HEK293T (cell line): ENCODE data around the gene GOLGA7B.

ENCODE experiments used
- BHLHE40 ChIP-seq: fragments of 450-650 bp; IDR thresholded peaks from 2 replicates; pipeline ENCODE4 v1.6.1; 2016; ENCODE audit warnings: mild to moderate bottlenecking, moderate library complexity, borderline replicate concordance
- FOXA1 ChIP-seq: fragments of 450-650 bp; IDR thresholded peaks from 2 replicates; pipeline ENCODE4 v1.6.1; 2016; ENCODE audit warnings: mild to moderate bottlenecking
- FOXK2 ChIP-seq: fragments of 450-650 bp; IDR thresholded peaks from 2 replicates; pipeline ENCODE4 v1.6.1; 2016; ENCODE audit warnings: mild to moderate bottlenecking
- SUZ12 ChIP-seq: fragments of 450-650 bp; IDR thresholded peaks from 2 replicates; pipeline ENCODE4 v1.6.1; 2016; ENCODE audit warnings: mild to moderate bottlenecking

DNA sequence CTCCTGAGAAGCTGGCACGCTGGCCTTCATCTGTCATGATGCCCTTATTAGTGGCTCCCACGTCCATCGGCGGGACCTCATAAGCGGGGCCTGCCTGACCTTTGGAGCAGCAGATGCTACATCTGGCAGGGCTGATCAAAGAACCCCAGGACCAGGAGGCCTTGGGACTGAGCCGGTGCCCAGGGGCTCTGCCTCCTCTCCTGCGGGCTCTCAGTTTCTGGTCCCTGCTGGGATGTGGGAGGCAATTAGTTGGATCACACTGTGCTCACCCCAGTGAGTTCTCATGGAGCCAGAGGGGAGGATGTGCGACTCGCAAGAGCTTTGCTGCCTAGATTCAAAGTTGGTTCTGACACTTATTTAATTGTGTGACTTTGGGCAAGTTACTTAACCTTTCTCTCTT lies 49.2 kb upstream of the GOLGA7B start:
- TF ChIP-seq BHLHE40 = no peak
- no peak for TF ChIP-seq FOXA1
- TF ChIP-seq FOXK2 = no peak
- TF ChIP-seq SUZ12 = no peak
